ENCODE measurements around the gene CAMK2D.

DNA sequence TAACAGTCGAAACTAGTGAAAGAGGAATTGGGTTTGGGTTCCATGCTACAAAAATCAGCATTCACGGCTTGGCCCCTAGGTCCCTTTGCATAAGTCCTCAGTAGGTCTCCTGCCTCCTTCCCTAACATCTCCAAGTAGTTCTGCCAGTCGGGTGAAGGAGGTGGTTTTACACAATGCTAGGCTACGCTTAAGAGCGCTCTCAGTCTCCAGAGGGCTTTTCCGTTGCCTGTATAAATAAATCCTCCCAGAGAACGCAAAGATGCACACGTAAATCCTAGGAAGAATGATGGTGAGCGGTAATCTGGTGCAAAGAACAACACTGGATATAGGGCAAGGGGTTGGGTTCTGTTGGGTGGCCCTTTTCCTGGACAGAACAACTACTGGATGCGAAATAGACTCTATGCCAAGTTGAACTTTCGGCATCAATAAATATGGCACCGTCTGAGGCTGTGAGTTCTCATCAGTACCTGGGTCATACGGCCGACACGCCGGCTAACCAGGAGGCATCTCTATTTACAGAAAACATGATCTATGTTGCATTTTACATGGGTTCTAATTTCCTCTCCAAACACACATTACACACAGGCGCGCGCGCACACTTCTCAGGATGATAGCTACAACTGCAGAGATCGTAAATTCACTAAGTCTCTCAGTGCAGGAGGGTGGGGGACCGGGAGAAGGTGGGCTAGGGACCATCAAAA, 1.3 kb downstream of the CAMK2D start:
- TF ChIP-seq POLR2AphosphoS5 (IDR thresholded peaks at IDR 0.05) (no peak), EP300 (IDR thresholded peaks at IDR 0.05) (no peak)
- TF ChIP-seq, protein P1, sequence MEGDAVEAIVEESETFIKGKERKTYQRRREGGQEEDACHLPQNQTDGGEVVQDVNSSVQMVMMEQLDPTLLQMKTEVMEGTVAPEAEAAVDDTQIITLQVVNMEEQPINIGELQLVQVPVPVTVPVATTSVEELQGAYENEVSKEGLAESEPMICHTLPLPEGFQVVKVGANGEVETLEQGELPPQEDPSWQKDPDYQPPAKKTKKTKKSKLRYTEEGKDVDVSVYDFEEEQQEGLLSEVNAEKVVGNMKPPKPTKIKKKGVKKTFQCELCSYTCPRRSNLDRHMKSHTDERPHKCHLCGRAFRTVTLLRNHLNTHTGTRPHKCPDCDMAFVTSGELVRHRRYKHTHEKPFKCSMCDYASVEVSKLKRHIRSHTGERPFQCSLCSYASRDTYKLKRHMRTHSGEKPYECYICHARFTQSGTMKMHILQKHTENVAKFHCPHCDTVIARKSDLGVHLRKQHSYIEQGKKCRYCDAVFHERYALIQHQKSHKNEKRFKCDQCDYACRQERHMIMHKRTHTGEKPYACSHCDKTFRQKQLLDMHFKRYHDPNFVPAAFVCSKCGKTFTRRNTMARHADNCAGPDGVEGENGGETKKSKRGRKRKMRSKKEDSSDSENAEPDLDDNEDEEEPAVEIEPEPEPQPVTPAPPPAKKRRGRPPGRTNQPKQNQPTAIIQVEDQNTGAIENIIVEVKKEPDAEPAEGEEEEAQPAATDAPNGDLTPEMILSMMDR (IDR thresholded peaks at IDR 0.05): no peak
